GM12874 (cell line): ENCODE data around the gene RHOH.

Experiments used
- CTCF ChIP-seq: IDR thresholded peaks from 2 replicates; pipeline ENCODE4 v1.5.1; 2011; ENCODE audit warnings: low read depth, mild to moderate bottlenecking, control low read depth, low read length, moderate library complexity; ENCODE audit not compliant: insufficient read depth

RHOH gene

GRCh38 chr4:40253906-40254305 is 57.1 kb downstream of the RHOH start:
- TF ChIP-seq CTCF = no peak

- no peak for TF ChIP-seq CTCF
These were observed 58.0 kb downstream of the RHOH start for GRCh38 chr4:40254608-40255392.

GRCh38 chr4:40255393-40256281 is 58.8 kb downstream of the RHOH start:
- no peak for TF ChIP-seq CTCF

- no peak for TF ChIP-seq CTCF
These were observed 59.5 kb downstream of the RHOH start for GRCh38 chr4:40256329-40256728.

GRCh38 chr4:40256817-40257216 is 60.0 kb downstream of the RHOH start:
- no peak for TF ChIP-seq CTCF

- no peak for TF ChIP-seq CTCF
These were observed 61.8 kb downstream of the RHOH start for GRCh38 chr4:40258627-40259026.
